PFSK-1 (cell line): ENCODE data around the gene PTPRT.

Experiments
- FOXP2 ChIP-seq: optimal IDR thresholded peaks from 2 replicates; pipeline ENCODE3; 2011; ENCODE audit warnings: borderline replicate concordance, control low read depth, inconsistent platforms; ENCODE audit not compliant: insufficient read depth; ENCODE audit errors: extremely low read length, extremely low read depth
- POLR2AphosphoS5 ChIP-seq: IDR thresholded peaks from 2 replicates; pipeline ENCODE4 v1.6.1; 2012; ENCODE audit warnings: low read depth, mild to moderate bottlenecking, control low read depth, low read length, moderate library complexity
- SIN3A ChIP-seq: IDR thresholded peaks from 2 replicates; pipeline ENCODE4 v1.6.1; 2012; ENCODE audit warnings: mild to moderate bottlenecking, low read length, moderate library complexity, borderline replicate concordance; ENCODE audit not compliant: insufficient read depth
- TAF1 ChIP-seq: IDR thresholded peaks from 2 replicates; pipeline ENCODE4 v1.6.1; 2012; ENCODE audit warnings: low read length, control low read depth, borderline replicate concordance; ENCODE audit not compliant: insufficient read depth
- TF ChIP-seq, protein P1 (sequence below), 2 experiments: IDR thresholded peaks; 2 replicates each; pipeline versions ENCODE4 v1.6.1 to v1.8.0; 2011 to 2012; ENCODE audit warnings: low read depth in 2 of 2, low read length in 2 of 2, control low read depth in 1 of 2, inconsistent platforms in 1 of 2, mild to moderate bottlenecking in 1 of 2, moderate library complexity in 1 of 2; ENCODE audit not compliant: insufficient read depth in 1 of 2

GRCh38 chr20:42756991-42757390 is 432.7 kb downstream of the PTPRT start:
- TF ChIP-seq TAF1 (no peak), FOXP2 (no peak), POLR2AphosphoS5 (no peak), SIN3A (no peak)
- TF ChIP-seq, protein P1, sequence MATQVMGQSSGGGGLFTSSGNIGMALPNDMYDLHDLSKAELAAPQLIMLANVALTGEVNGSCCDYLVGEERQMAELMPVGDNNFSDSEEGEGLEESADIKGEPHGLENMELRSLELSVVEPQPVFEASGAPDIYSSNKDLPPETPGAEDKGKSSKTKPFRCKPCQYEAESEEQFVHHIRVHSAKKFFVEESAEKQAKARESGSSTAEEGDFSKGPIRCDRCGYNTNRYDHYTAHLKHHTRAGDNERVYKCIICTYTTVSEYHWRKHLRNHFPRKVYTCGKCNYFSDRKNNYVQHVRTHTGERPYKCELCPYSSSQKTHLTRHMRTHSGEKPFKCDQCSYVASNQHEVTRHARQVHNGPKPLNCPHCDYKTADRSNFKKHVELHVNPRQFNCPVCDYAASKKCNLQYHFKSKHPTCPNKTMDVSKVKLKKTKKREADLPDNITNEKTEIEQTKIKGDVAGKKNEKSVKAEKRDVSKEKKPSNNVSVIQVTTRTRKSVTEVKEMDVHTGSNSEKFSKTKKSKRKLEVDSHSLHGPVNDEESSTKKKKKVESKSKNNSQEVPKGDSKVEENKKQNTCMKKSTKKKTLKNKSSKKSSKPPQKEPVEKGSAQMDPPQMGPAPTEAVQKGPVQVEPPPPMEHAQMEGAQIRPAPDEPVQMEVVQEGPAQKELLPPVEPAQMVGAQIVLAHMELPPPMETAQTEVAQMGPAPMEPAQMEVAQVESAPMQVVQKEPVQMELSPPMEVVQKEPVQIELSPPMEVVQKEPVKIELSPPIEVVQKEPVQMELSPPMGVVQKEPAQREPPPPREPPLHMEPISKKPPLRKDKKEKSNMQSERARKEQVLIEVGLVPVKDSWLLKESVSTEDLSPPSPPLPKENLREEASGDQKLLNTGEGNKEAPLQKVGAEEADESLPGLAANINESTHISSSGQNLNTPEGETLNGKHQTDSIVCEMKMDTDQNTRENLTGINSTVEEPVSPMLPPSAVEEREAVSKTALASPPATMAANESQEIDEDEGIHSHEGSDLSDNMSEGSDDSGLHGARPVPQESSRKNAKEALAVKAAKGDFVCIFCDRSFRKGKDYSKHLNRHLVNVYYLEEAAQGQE (IDR thresholded peaks at IDR 0.05; ENCODE audit: insufficient read depth in 1 of 2, low read depth in 2 of 2, low read length in 2 of 2): no peak
